GM18511 (cell line): ENCODE results near the gene KCNAB1.
"Not testable (repeated sequence)": the region's sequence is repeated elsewhere in the genome, so short reads cannot be mapped to it uniquely, and the experiment has no call there.

Experiments
- ATAC-seq: cut with Tn5 transposase; IDR thresholded peaks from one replicate; pipeline ENCODE4 v1.9.1; 2021; ENCODE audit warnings: mild to moderate bottlenecking, moderate library complexity; ENCODE audit not compliant: unreplicated experiment

Gene KCNAB1

DNA sequence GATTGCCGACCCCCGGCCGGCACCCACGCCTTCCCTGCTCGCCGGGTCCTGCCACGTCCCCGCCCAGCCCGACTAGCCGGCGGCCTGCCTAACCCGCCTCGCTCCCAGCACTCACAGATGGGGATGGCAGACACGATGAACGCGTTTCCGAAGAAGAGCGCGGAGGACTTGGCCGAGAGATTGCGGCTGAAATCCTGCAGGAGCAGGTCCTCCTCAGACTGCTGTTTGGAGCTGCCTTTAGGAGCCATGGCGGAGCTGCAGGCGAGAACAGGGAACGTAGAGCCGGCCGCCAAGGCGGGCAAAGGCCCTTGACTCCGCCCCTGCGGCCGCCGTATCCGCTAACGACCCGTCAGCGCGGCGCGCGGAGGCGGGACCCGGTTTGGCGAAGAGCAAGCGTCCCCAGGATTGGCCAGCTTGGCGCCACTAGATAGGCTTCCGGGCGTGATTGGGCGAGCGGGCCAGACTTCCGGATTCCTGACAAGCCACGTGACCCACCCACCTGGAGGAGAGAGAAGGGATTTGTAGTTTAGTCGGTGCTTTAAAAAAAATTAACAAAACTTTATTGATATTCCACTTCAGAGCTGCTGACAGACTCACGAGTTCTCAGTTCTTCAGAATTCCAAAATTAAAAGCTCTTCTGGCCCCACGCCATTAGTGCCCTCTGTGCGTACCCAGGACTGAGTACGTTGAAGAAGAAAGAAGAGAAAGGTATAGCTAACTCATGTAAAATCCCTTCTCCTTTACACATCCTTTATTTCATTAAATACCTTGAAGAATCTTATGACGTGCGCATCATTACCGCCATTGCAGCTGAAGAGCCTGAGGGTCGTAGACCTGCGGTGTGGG lies 434.7 kb downstream of the KCNAB1 start, which contains the start of gene SSR3:
Gene SSR3, minus strand, starts transcription at position 276 of the 846 bp plus-strand sequence. Its CDS starts 28 bp downstream, at position 248.
- ATAC-seq, result peak; percentile 99

DNA sequence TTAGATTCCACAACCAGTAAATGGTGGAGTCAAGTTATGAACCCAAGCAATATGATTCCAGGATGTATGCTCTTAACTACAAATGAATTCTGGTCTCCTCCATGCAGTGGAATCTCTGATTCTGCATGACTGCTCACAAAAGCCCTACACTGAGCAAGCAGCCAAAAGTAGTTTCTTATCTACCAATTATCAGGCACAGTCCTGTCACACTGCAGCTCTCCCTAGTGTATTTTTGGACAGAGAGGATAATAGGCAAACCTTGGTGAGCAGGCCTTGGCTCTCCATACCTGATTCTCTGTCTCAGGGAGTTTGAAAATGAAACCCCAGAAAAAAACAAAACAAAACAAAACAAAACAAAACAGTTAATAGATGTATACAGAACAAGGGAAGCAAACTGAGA lies 438.0 kb downstream of the KCNAB1 start:
- no peak for ATAC-seq

GRCh38 chr3:156559321-156559720 lies 438.9 kb downstream of the KCNAB1 start:
- no peak for ATAC-seq

DNA sequence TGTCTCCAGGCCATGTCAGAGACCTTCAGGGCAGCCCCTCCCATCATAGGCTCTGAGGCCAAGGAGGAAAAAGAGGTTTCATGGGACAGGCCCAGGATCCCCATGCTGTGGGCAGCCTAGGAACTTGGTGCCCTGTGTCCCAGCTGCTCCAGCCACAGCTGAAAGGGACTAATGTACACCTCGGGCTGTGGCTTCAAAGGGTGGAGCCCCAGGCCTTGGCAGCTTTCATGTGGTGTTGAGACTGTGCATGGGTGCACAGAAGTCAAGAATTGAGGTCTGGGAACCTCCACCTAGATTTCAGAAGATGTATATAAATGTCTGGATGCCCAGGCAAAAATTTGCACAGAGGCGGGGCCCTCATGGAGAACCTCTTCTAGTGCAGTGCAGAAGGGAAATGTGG lies 441.2 kb downstream of the KCNAB1 start:
- no peak for ATAC-seq

- ATAC-seq, result not testable (repeated sequence)
Observed at GRCh38 chr3:156562486-156562885, 442.1 kb downstream of the KCNAB1 start.

DNA sequence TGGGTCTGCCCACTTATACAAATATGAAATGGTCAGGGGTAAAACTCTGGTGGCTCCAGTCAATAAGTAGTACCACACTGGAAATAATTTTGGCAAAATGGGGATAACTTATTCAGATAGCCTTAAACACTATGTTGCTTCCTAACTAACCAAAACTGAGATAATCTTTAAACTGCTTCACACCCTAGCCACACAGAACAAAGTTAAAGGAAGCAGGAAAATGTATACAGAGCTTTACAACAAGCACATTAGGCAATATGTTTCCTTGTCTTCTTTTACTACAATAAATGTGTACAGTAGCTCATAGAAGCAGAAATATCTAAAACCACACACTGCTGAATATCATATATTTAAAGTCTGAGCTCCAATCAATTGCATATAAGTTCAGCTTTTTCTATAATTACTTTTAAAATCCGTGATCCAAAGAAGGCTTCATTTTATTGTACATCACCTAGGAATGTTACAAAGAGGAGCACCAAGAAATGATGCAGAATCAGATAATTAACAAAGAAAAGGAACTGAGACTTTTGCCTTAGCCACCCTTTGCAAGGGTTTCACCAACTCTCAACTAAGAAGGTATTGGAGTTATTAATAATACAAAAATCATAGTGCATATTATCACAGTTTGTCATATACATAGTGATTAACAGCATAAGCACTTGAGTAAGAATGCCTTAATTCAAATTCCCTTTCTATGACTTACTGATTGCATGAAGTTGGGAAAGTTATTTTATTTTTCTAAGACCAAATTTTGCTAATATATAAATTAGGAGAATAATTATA lies 443.7 kb downstream of the KCNAB1 start:
- peak; percentile 58 for ATAC-seq

- ATAC-seq, result not testable (repeated sequence)
Observed at GRCh38 chr3:156569016-156569415, 448.6 kb downstream of the KCNAB1 start.

- ATAC-seq, result not testable (repeated sequence)
Observed at GRCh38 chr3:156569881-156570280, 449.5 kb downstream of the KCNAB1 start.

DNA sequence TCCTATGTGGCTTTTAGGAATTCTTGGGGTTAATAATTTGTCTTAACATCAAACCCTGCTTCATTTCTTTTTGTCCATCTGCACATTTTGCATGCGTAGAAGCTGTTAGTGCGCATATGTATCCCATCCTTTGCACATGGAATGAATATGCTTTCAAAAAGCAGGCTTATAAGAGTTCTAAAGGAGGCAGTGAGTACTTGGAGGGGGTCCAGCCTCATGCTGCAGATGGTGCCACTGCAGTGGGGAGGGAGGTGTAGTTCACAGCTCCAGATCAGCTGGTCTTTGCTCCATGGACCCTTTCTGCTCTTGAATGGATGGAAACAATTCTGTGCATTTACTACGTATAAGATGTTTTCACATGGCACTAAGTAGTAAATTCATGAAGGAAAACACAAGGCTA lies 455.3 kb downstream of the KCNAB1 start:
- no peak for ATAC-seq

DNA sequence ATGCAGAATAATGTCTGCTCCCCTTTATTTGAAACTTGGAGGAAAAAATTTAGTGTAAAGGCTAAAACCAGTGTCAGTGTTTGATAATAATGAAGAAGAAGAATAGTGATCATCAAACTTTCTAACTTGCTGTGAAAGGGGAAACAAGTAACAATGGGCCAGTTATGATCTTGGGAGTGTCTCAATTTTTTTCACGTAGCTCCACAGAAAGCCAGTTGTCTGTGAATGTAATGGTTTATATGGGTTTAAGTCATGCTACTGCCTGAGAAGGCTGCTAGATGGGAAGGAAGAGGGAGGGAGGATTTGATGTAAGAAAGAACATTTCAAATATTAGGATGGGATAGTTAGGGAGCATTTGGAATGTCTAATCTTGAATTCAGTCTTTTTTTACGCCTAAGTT lies 455.7 kb downstream of the KCNAB1 start:
- no peak for ATAC-seq

DNA sequence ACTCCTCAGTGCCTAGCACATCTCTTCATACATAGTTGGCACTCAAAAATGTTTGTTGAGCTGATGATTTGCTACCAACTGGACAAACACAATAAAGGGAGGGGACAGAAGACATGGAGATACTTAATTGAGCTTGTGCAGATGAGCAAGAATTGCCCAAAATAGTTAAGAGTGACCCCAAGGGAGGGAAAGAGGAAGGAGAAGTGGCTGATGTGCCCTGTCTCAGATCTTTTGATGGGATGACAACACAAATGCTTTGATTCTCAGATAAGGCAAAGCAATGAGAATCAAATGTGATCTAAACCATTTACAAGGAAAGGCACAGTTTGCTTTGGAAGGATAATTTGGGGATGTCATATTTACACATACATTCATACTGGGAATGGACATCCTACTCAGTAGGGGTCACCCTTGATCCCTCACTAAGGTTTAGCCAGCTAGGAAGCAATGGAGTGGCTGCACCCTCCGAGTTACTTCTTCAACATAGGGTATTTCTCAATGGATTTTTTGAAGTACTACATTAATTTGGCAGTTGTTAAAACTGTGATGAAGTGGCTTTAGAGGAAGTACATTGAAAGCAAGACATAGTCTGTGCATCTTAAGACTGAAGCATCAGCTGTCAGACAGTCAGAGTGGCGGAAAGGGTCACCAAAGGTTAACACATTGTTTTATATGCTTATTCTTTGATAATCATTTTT lies 456.4 kb downstream of the KCNAB1 start:
- ATAC-seq, result no peak

DNA sequence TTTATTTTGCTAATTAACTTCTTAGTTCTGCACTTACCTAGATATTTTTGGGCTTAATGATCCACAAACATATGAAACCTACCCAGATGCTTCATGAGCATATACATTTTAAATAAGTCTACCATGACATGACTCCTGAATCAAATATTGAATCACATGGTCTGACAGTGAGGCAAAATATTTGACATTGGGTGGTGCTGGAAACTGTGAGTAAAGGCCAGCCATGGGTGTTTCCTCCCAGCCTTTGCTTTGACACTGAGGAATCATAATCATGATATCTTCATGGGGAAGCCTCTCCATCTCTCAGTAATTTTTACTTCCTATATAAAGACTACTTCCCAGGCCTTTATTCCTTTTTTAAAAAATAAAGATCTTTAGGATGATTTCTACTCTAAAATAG lies 457.4 kb downstream of the KCNAB1 start:
- no peak for ATAC-seq

DNA sequence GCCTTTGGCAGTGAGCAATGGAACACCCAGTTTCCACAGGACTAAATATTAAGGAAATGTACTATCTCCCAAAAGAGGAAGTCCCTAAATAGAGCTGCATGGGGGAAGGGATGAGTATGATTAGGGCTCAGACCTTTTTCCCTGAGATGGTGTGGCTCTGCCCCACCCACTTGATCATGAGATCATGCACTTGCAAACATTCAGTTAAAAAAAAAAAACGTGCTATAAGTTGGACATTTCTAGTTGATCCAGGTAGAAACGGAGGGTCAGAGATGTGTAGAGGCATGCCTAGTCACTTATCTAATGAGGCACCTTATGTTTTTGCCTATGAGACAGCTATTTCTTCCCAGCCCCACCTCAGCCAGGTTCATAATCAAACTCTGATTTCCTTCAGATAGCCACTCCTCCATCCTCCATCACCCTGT lies 459.1 kb downstream of the KCNAB1 start:
- ATAC-seq, result no peak

DNA sequence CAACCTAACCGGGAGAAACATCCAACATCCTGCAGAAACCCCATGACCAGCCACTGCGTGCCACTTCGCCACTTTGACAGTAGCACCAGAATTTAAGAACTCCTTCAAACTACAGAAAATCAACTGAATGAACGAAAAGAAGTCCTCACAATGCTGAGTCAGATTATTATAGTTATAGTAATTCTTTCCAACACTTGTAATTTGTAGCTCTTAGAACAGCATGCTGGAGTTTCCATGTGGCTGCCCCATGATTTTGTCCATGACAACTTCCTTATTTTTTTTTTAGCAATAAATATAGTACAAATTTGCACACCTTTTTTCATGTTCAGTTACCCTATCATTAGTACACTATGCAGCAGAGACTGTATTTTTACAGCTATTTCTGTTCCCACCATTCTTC lies 460.7 kb downstream of the KCNAB1 start:
- no peak for ATAC-seq

GRCh38 chr3:156581954-156582353 lies 461.6 kb downstream of the KCNAB1 start:
- ATAC-seq, result no peak

DNA sequence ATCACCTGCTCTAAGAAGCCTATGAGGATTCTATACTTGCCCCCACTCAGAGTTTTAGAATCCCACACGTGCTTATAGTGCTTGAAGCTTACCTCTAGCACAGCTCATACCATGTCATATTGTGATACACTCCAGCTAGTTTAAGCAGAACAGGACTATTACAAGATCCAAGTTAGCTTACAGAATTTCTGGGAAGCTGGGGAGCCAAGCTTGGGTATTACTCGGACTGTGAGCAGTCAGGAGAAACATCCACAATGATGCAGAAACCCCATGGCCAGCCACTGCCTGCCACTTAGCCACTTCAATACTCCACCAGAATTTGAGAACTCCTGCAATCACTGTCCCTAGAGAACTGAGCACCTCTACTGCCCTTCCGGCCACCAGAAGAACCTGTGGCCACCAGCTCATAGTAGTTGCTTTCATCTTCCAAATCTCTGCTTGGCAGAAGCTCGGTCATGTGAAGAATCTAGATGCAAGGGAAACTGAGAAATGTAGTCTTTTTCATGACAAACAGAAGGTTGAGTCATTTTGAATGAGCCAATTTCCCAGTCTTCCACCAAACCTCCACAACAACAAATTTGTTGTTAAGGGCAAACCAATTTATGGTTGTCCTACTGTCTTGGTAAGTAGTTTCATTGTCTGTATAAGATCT lies 462.3 kb downstream of the KCNAB1 start:
- no peak for ATAC-seq

GRCh38 chr3:156583469-156583868 lies 463.1 kb downstream of the KCNAB1 start:
- no peak for ATAC-seq

GRCh38 chr3:156586905-156587759 lies 466.8 kb downstream of the KCNAB1 start:
- ATAC-seq, result peak; percentile 75

DNA sequence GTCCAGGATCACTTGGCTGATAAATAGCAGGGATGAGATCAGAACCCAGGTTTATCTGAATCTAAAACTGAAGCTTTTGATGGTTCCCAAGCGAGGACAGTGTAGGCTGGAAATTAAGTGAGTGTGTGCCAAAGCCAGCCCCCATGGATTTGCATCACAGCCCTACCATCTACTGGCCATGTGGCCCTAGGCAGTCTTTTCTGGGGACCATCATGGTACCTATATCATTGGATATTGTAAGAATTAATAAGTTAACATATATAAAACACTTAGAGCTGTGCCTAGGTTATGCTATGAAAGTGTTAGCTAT lies 467.3 kb downstream of the KCNAB1 start:
- ATAC-seq, result peak; percentile 36
